ENCODE data around the gene PCNP.

- TF ChIP-seq SMC3 (IDR thresholded peaks at IDR 0.05; ENCODE audit: low read depth, low read length) (no peak), CTCF (IDR thresholded peaks at IDR 0.05) (no peak), RFX5 (IDR thresholded peaks at IDR 0.05; ENCODE audit: low read length) (no peak), USF2 (IDR thresholded peaks at IDR 0.05; ENCODE audit: borderline replicate concordance, low read depth, low read length) (no peak), GABPA (IDR thresholded peaks at IDR 0.05; ENCODE audit: low read depth) (no peak), POLR2AphosphoS5 (IDR thresholded peaks at IDR 0.05; ENCODE audit: low read depth, low read length) (no peak), JUND (IDR thresholded peaks at IDR 0.05) (no peak), NRF1 (IDR thresholded peaks at IDR 0.05; ENCODE audit: low read depth, low read length) (no peak), RAD21 (IDR thresholded peaks at IDR 0.05; ENCODE audit: low read length) (no peak), EZH2phosphoT487 (IDR thresholded peaks at IDR 0.05; ENCODE audit: borderline replicate concordance, low read depth) (no peak), REST (IDR thresholded peaks at IDR 0.05; ENCODE audit: low read depth, low read length) (no peak), YY1 (IDR thresholded peaks at IDR 0.05; ENCODE audit: low read depth) (no peak), MAX (IDR thresholded peaks at IDR 0.05; ENCODE audit: low read depth) (no peak), PBX3 (IDR thresholded peaks at IDR 0.05) (no peak)
Observed at GRCh38 chr3:101527441-101527840, 46.5 kb upstream of the PCNP start.
